Mesenchymal stem cell (in vitro differentiated cells and primary cell): ENCODE data around the gene CCDC70.

Experiments
- DNase-seq: peaks from one replicate; pipeline ENCODE4 v3.0.0-alpha.2; 2013
- H2AFZ ChIP-seq: one replicate; pipeline ENCODE4 v1.6.1; 2013; ENCODE audit warnings: low read depth, mild to moderate bottlenecking, control low read depth, inconsistent platforms, low read length, moderate library complexity
- H2AK5ac ChIP-seq: 2 replicates; pipeline ENCODE4 v1.6.1; 2013; ENCODE audit warnings: low read length, moderate library complexity, mild to moderate bottlenecking, inconsistent platforms; ENCODE audit not compliant: severe bottlenecking
- H2BK120ac ChIP-seq: one replicate; pipeline ENCODE4 v1.6.1; 2013; ENCODE audit warnings: low read depth, mild to moderate bottlenecking, inconsistent platforms, low read length, moderate library complexity
- H2BK12ac ChIP-seq, 2 experiments: one replicate each; pipeline ENCODE4 v1.6.1; 2013; ENCODE audit warnings: inconsistent platforms in 2 of 2, low read length in 2 of 2, mild to moderate bottlenecking in 2 of 2, moderate library complexity in 2 of 2, control low read depth in 1 of 2
- H2BK15ac ChIP-seq: one replicate; pipeline ENCODE4 v1.6.1; 2013; ENCODE audit warnings: mild to moderate bottlenecking, low read depth, inconsistent platforms; ENCODE audit not compliant: poor library complexity, severe bottlenecking
- H2BK5ac ChIP-seq: 2 replicates; pipeline ENCODE4 v1.6.1; 2013; ENCODE audit warnings: low read depth, mild to moderate bottlenecking, low read length, control low read depth, inconsistent platforms; ENCODE audit not compliant: poor library complexity, severe bottlenecking
- H3K14ac ChIP-seq, 2 experiments: one replicate each; pipeline ENCODE4 v1.6.1; 2013; ENCODE audit warnings: inconsistent platforms in 2 of 2, low read length in 2 of 2, control low read depth in 1 of 2, mild to moderate bottlenecking in 1 of 2, moderate library complexity in 1 of 2
- H3K18ac ChIP-seq, 2 experiments: one replicate each; pipeline ENCODE4 v1.6.1; 2013; ENCODE audit warnings: inconsistent platforms in 2 of 2, low read length in 2 of 2, control low read depth in 1 of 2, low read depth in 1 of 2, mild to moderate bottlenecking in 1 of 2
- H3K23ac ChIP-seq, 2 experiments: one replicate each; pipeline ENCODE4 v1.6.1; 2013; ENCODE audit warnings: inconsistent platforms in 2 of 2, low read length in 2 of 2, mild to moderate bottlenecking in 2 of 2, moderate library complexity in 2 of 2, control low read depth in 1 of 2
- H3K27ac ChIP-seq: 2 replicates; pipeline ENCODE4 v1.5.1; 2013; ENCODE audit warnings: mild to moderate bottlenecking, moderate library complexity, low read length, control low read depth, inconsistent platforms; ENCODE audit not compliant: poor library complexity, severe bottlenecking
- H3K27me3 ChIP-seq, 2 experiments: 2 replicates each; pipeline versions ENCODE4 v1.6.1 to v1.7.0; 2013; ENCODE audit warnings: low read length in 2 of 2, mild to moderate bottlenecking in 2 of 2, moderate library complexity in 2 of 2, control low read depth in 1 of 2, inconsistent platforms in 1 of 2; ENCODE audit not compliant: control insufficient read depth in 1 of 2, insufficient read depth in 1 of 2
- H3K36me3 ChIP-seq, 2 experiments: 2 replicates each; pipeline versions ENCODE4 v1.6.1 to v1.7.0; 2013; ENCODE audit warnings: low read length in 2 of 2, control low read depth in 1 of 2, inconsistent platforms in 1 of 2, low read depth in 1 of 2, mild to moderate bottlenecking in 1 of 2; ENCODE audit not compliant: insufficient read depth in 2 of 2, control insufficient read depth in 1 of 2
- H3K4ac ChIP-seq, 2 experiments: one replicate each; pipeline ENCODE4 v1.6.1; 2013; ENCODE audit warnings: inconsistent platforms in 2 of 2, low read length in 2 of 2, mild to moderate bottlenecking in 2 of 2, moderate library complexity in 2 of 2, control low read depth in 1 of 2, low read depth in 1 of 2
- H3K4me1 ChIP-seq: 2 replicates; pipeline ENCODE4 v1.6.1; 2013; ENCODE audit warnings: low read depth, low read length, control low read depth; ENCODE audit not compliant: control insufficient read depth, insufficient read depth
- H3K4me2 ChIP-seq: 2 replicates; pipeline ENCODE4 v1.6.1; 2013; ENCODE audit warnings: low read length, mild to moderate bottlenecking, inconsistent platforms; ENCODE audit not compliant: poor library complexity, severe bottlenecking
- H3K4me3 ChIP-seq, 2 experiments: 2 replicates each; pipeline versions ENCODE4 v1.5.1 to v1.7.0; 2013; ENCODE audit warnings: low read length in 2 of 2, mild to moderate bottlenecking in 2 of 2, control low read depth in 1 of 2, low read depth in 1 of 2; ENCODE audit not compliant: insufficient read depth in 1 of 2
- H3K79me1 ChIP-seq: replicated peaks from 2 replicates; pipeline ENCODE4 v1.6.1; 2013; ENCODE audit warnings: mild to moderate bottlenecking, control low read depth, low read length, inconsistent platforms; ENCODE audit not compliant: poor library complexity, severe bottlenecking
- H3K9ac ChIP-seq: 2 replicates; pipeline ENCODE4 v1.7.0; 2013; ENCODE audit warnings: mild to moderate bottlenecking, low read length, moderate library complexity
- H3K9me3 ChIP-seq: 2 replicates; pipeline ENCODE4 v1.7.0; 2013; ENCODE audit warnings: mild to moderate bottlenecking, low read length; ENCODE audit not compliant: control insufficient read depth
- H4K8ac ChIP-seq: one replicate; pipeline ENCODE4 v1.6.1; 2013; ENCODE audit warnings: inconsistent platforms, mild to moderate bottlenecking, low read length, moderate library complexity
- H4K91ac ChIP-seq: one replicate; pipeline ENCODE4 v1.6.1; 2013; ENCODE audit warnings: mild to moderate bottlenecking, low read length, inconsistent platforms
- WGBS: methylation state at CpG from one replicate; pipeline ENCODE4 v1.1.7; 2013; ENCODE audit warnings: mixed read lengths; 5-methylcytosine and 5-hydroxymethylcytosine counted together

Gene CCDC70

DNA sequence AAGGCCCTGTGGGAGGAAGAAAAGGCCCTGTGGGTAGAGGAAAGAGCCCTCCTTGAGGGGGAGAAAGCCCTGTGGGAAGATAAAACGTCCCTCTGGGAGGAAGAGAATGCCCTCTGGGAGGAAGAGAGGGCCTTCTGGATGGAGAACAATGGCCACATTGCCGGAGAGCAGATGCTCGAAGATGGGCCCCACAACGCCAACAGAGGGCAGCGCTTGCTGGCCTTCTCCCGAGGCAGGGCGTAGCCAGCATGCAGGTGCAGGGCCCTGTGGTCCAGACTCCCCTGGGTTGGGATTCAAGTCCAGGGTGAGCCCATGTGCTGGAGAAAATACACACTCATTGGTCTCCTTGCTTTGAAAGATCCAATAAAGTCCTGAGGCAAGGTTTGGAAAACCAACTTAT lies 4.1 kb downstream of the CCDC70 start:
- Histone ChIP-seq H3K4me2 (no peak overlapping the region), H4K8ac (no peak overlapping the region), H2BK15ac (no peak overlapping the region), H2AK5ac (no peak overlapping the region), H3K14ac (no peak overlapping the region), H3K27me3 (peaks cover 16 to 30% of the 10 kb centered on the region in 2 experiments), H3K4me1 (no peaks in the 10 kb centered on the region), H3K23ac (peak overlapping the region in 1 of 2 experiments; percentile 77), H3K9me3 (no peaks in the 10 kb centered on the region), H2AFZ (no peak overlapping the region), H3K18ac (no peak overlapping the region), H3K4me3 (no peak overlapping the region), H3K36me3 (no peaks in the 10 kb centered on the region), H4K91ac (no peak overlapping the region), H3K27ac (no peak overlapping the region), H2BK5ac (no peak overlapping the region), H3K4ac (no peak overlapping the region), H2BK120ac (no peak overlapping the region), H3K9ac (no peak overlapping the region), H2BK12ac (no peak overlapping the region), H3K79me1 (no peaks in the 10 kb centered on the region)
- DNase-seq = no peak
- 83% methylated on average over 7 of the region's 7 CpGs for WGBS

GRCh38 chr13:51867062-51867461 lies 5.3 kb downstream of the CCDC70 start:
- no peak overlapping the region for H3K23ac ChIP-seq
- DNase-seq = no peak
- 94% methylated on average over 4 of the region's 4 CpGs for WGBS

GRCh38 chr13:51869916-51870315 lies 8.1 kb downstream of the CCDC70 start:
- no peak overlapping the region for H2BK12ac ChIP-seq
- H2AK5ac ChIP-seq = no peak overlapping the region
- no peak overlapping the region for H3K27ac ChIP-seq
- H3K4me1 ChIP-seq = no peaks in the 10 kb centered on the region
- H2BK5ac ChIP-seq = no peak overlapping the region
- H3K9ac ChIP-seq = no peak overlapping the region
- H3K23ac ChIP-seq = no peak overlapping the region
- H2BK15ac ChIP-seq = no peak overlapping the region
- no peak overlapping the region for H3K14ac ChIP-seq
- no peak for DNase-seq
- H4K8ac ChIP-seq = no peak overlapping the region
- H3K27me3 ChIP-seq = peaks cover 16 to 39% of the 10 kb centered on the region in 2 experiments
- 89% methylated on average over 6 of the region's 6 CpGs for WGBS
- H3K4me2 ChIP-seq = no peak overlapping the region
- no peak overlapping the region for H3K4me3 ChIP-seq
- no peaks in the 10 kb centered on the region for H3K36me3 ChIP-seq
- no peak overlapping the region for H3K4ac ChIP-seq
- no peak overlapping the region for H3K18ac ChIP-seq
- H2BK120ac ChIP-seq = no peak overlapping the region
- H3K9me3 ChIP-seq = no peaks in the 10 kb centered on the region
- H4K91ac ChIP-seq = no peak overlapping the region
- no peaks in the 10 kb centered on the region for H3K79me1 ChIP-seq
- H2AFZ ChIP-seq = no peak overlapping the region

More at GRCh38 chr13:51867062-51867461, 5.3 kb downstream of the CCDC70 start:
- no peak overlapping the region for H2BK5ac ChIP-seq
- no peak overlapping the region for H2BK12ac ChIP-seq
- no peaks in the 10 kb centered on the region for H3K9me3 ChIP-seq
- no peak overlapping the region for H3K4ac ChIP-seq
- no peak overlapping the region for H2AK5ac ChIP-seq
- no peaks in the 10 kb centered on the region for H3K36me3 ChIP-seq
- no peak overlapping the region for H4K91ac ChIP-seq
- no peak overlapping the region for H3K18ac ChIP-seq
- no peak overlapping the region for H2BK15ac ChIP-seq
- H3K4me3 ChIP-seq = no peak overlapping the region
- no peak overlapping the region for H4K8ac ChIP-seq
- no peak overlapping the region for H3K4me2 ChIP-seq
- H3K79me1 ChIP-seq = no peaks in the 10 kb centered on the region
- no peak overlapping the region for H3K27ac ChIP-seq
- H3K14ac ChIP-seq = no peak overlapping the region
- H3K9ac ChIP-seq = no peak overlapping the region
- H3K27me3 ChIP-seq = peaks cover 16 to 30% of the 10 kb centered on the region in 2 experiments
- no peak overlapping the region for H2AFZ ChIP-seq
- no peak overlapping the region for H2BK120ac ChIP-seq
- H3K4me1 ChIP-seq = no peaks in the 10 kb centered on the region

- Histone ChIP-seq H3K4me3 (no peak overlapping the region), H2BK12ac (no peak overlapping the region), H3K4me2 (no peak overlapping the region), H3K9me3 (no peaks in the 10 kb centered on the region), H4K8ac (no peak overlapping the region), H3K27me3 (peaks cover 20 to 46% of the 10 kb centered on the region in 2 experiments), H2BK15ac (no peak overlapping the region), H2BK5ac (no peak overlapping the region), H3K36me3 (no peaks in the 10 kb centered on the region), H3K27ac (no peak overlapping the region), H4K91ac (no peak overlapping the region), H2AFZ (no peak overlapping the region), H3K18ac (no peak overlapping the region), H3K79me1 (no peaks in the 10 kb centered on the region), H3K9ac (no peak overlapping the region), H3K4ac (no peak overlapping the region), H2BK120ac (no peak overlapping the region), H3K14ac (no peak overlapping the region), H2AK5ac (no peak overlapping the region), H3K4me1 (no peaks in the 10 kb centered on the region), H3K23ac (no peak overlapping the region)
- no peak for DNase-seq
- WGBS = 100% methylated on average over 1 of the region's 3 CpGs
Observed at GRCh38 chr13:51870616-51871015, 8.8 kb downstream of the CCDC70 start.
